ENCODE measurements around the gene ARSH.

GRCh38 chrX:2962381-2962780 lies 44.0 kb upstream of the ARSH start:
- TF ChIP-seq CTCF (IDR thresholded peaks at IDR 0.05; ENCODE audit: low read depth, low read length, missing input control), result no peak
- TF ChIP-seq RAD21 (IDR thresholded peaks at IDR 0.05), result no peak
- TF ChIP-seq FOXA1 (IDR thresholded peaks at IDR 0.05), result no peak
- TF ChIP-seq YY1 (IDR thresholded peaks at IDR 0.05), result no peak

All from liver (tissue), 3 donors.